GM23338 (cell line): ENCODE data around the gene GRM5. TPM values are rescaled to one million over a fixed set of nuclear protein-coding genes. Genes with fewer than 3 reads are reported as not detected.

Experiments used
- ATAC-seq: fragments of 200-7000 bp; cut with Tn5 transposase; 3 replicates; pipeline ENCODE4 v1.9.1; 2020
- DNase-seq: peaks from one replicate; pipeline ENCODE4 v3.0.0-alpha.2; 2015; ENCODE audit warnings: low spot score
- H2AFZ ChIP-seq: fragments of 200-600 bp; sonication (generic); 2 replicates; pipeline ENCODE4 v1.8.0; 2016; ENCODE audit warnings: antibody characterized with exemption, mild to moderate bottlenecking, moderate library complexity
- H3F3A ChIP-seq: fragments of 200-600 bp; sonication (generic); replicated peaks from 2 replicates; pipeline ENCODE4 v1.8.0; 2017; ENCODE audit warnings: antibody characterized with exemption, mixed run types, low read depth
- H3K27ac ChIP-seq: fragments of 200-600 bp; sonication (generic); 2 replicates; pipeline ENCODE4 v1.6.1; 2016; ENCODE audit warnings: low read depth
- H3K27me3 ChIP-seq: fragments of 200-600 bp; sonication (generic); 2 replicates; pipeline ENCODE4 v1.8.0; 2016; ENCODE audit warnings: mild to moderate bottlenecking, mixed run types, moderate library complexity; ENCODE audit not compliant: insufficient read depth
- H3K36me3 ChIP-seq: fragments of 200-600 bp; sonication (generic); 2 replicates; pipeline ENCODE4 v1.8.0; 2016; ENCODE audit warnings: mild to moderate bottlenecking; ENCODE audit not compliant: insufficient read depth
- H3K4me1 ChIP-seq: fragments of 200-600 bp; sonication (generic); 2 replicates; pipeline ENCODE4 v1.8.0; 2016; ENCODE audit warnings: mild to moderate bottlenecking, moderate library complexity; ENCODE audit not compliant: insufficient read depth
- H3K4me2 ChIP-seq: fragments of 200-600 bp; sonication (generic); 2 replicates; pipeline ENCODE4 v1.7.1; 2017; ENCODE audit warnings: mixed run types
- H3K4me3 ChIP-seq: fragments of 200-600 bp; sonication (generic); 2 replicates; pipeline ENCODE4 v1.6.1; 2016; ENCODE audit warnings: mixed run types
- H3K79me2 ChIP-seq: fragments of 200-600 bp; sonication (generic); replicated peaks from 2 replicates; pipeline ENCODE4 v1.8.0; 2017; ENCODE audit warnings: mild to moderate bottlenecking; ENCODE audit not compliant: insufficient read depth
- H3K9me2 ChIP-seq: fragments of 200-600 bp; sonication (generic); 2 replicates; pipeline ENCODE4 v1.8.0; 2017; ENCODE audit not compliant: insufficient read depth
- H4K20me1 ChIP-seq: fragments of 200-600 bp; sonication (generic); replicated peaks from 2 replicates; pipeline ENCODE4 v1.8.0; 2017; ENCODE audit warnings: mild to moderate bottlenecking; ENCODE audit not compliant: insufficient read depth
- H3K27ac Mint-ChIP-seq: 2 replicates; pipeline ENCODE4 v1.8.0; 2020; ENCODE audit warnings: inconsistent platforms, mild to moderate bottlenecking, moderate library complexity, mixed read lengths
- H3K27me3 Mint-ChIP-seq: 3 replicates; pipeline ENCODE4 v1.8.0; 2022; ENCODE audit warnings: low read depth, mild to moderate bottlenecking, moderate library complexity, mixed read lengths, inconsistent platforms; ENCODE audit not compliant: insufficient read depth, poor library complexity
- H3K36me3 Mint-ChIP-seq: 3 replicates; pipeline ENCODE4 v1.8.0; 2021; ENCODE audit warnings: low read depth, mild to moderate bottlenecking, inconsistent platforms, moderate library complexity, mixed read lengths
- H3K4me1 Mint-ChIP-seq: 3 replicates; pipeline ENCODE4 v1.8.0; 2020; ENCODE audit warnings: mild to moderate bottlenecking, inconsistent platforms, mixed read lengths
- H3K4me3 Mint-ChIP-seq: 3 replicates; pipeline ENCODE4 v1.8.0; 2021; ENCODE audit warnings: moderate library complexity, mild to moderate bottlenecking, inconsistent platforms, mixed read lengths
- H3K9me3 Mint-ChIP-seq: 3 replicates; pipeline ENCODE4 v1.8.0; 2020; ENCODE audit warnings: moderate library complexity, mild to moderate bottlenecking, inconsistent platforms, mixed read lengths
- CTCF ChIP-seq, 2 experiments: fragments of 200-600 bp in 1 of 2; sonication (generic) in 1 of 2; conservative IDR thresholded peaks; 2 replicates each; pipeline versions ENCODE4 v1.5.1 to v1.6.1; 2016 to 2017; ENCODE audit warnings: antibody characterized with exemption in 2 of 2, low read depth in 2 of 2, mild to moderate bottlenecking in 2 of 2, moderate library complexity in 1 of 2
- EZH2 ChIP-seq: fragments of 200-600 bp; sonication (generic); IDR thresholded peaks from one replicate; pipeline ENCODE4 v1.8.0; 2017; ENCODE audit warnings: antibody characterized with exemption, mild to moderate bottlenecking, low read depth; ENCODE audit not compliant: unreplicated experiment
- EZH2phosphoT487 ChIP-seq: fragments of 200-600 bp; sonication (generic); IDR thresholded peaks from one replicate; pipeline ENCODE4 v1.8.1; 2018; ENCODE audit warnings: antibody characterized with exemption; ENCODE audit not compliant: unreplicated experiment
- JUNB ChIP-seq: IDR thresholded peaks from one replicate; pipeline ENCODE4 v1.6.1; 2016; ENCODE audit warnings: antibody characterized with exemption; ENCODE audit not compliant: unreplicated experiment
- NANOG ChIP-seq: IDR thresholded peaks from 2 replicates; pipeline ENCODE4 v1.6.1; 2016; ENCODE audit warnings: antibody characterized with exemption, borderline replicate concordance
- POLR2AphosphoS5 ChIP-seq: IDR thresholded peaks from 2 replicates; pipeline ENCODE4 v1.6.1; 2016; ENCODE audit warnings: antibody characterized with exemption, low read depth
- REST ChIP-seq: IDR thresholded peaks from one replicate; pipeline ENCODE4 v1.6.1; 2018; ENCODE audit warnings: antibody characterized with exemption; ENCODE audit not compliant: unreplicated experiment
- STAT1 ChIP-seq: IDR thresholded peaks from one replicate; pipeline ENCODE4 v1.6.1; 2016; ENCODE audit warnings: antibody characterized with exemption; ENCODE audit not compliant: unreplicated experiment
- ZNF114 ChIP-seq: fragments of 250-450 bp; sonication (Bioruptor Pico); IDR thresholded peaks from 2 replicates; pipeline ENCODE4 v1.5.0; 2020; ENCODE audit warnings: mild to moderate bottlenecking, moderate library complexity
- ZNF462 ChIP-seq: fragments of 250-450 bp; sonication (Bioruptor Pico); IDR thresholded peaks from 2 replicates; pipeline ENCODE4 v1.5.0; 2020; ENCODE audit warnings: mild to moderate bottlenecking, moderate library complexity
- polyA plus RNA-seq: library from polyadenylated mRNA; unstranded; fragments of >200 nt; fragmentation: Nextera tagmentation; extraction: Ambion mirVana; gene quantifications from 2 replicates; pipeline ENCODE4 v1.2.1, GENCODE V29; 2016
- total RNA-seq: library from RNA; depleted of rRNA; stranded (reverse); fragments of >200 nt; shearing (Covaris generic); gene quantifications from 2 replicates; pipeline ENCODE4 v1.2.3, GENCODE V29; 2014

Gene GRM5
- total and polyA plus RNA-seq, 2 experiments from 2014 or later = 0.23 to 0.45 TPM

- Histone ChIP-seq H3K4me1 (no peaks in the 10 kb centered on the region), H3K27ac (no peak overlapping the region), H3K4me3 (no peak overlapping the region), H4K20me1 (no peaks in the 10 kb centered on the region), H2AFZ (no peak overlapping the region), H3F3A (no peaks in the 10 kb centered on the region), H3K4me2 (no peak overlapping the region), H3K9me2 (no peaks in the 10 kb centered on the region; the same call in 1 of the 2 replicates), H3K36me3 (no peaks in the 10 kb centered on the region), H3K27me3 (no peaks in the 10 kb centered on the region), H3K79me2 (no peaks in the 10 kb centered on the region)
- Mint-ChIP-seq H3K36me3 (no peaks in the 10 kb centered on the region), H3K27me3 (peaks cover 3% of the 10 kb centered on the region), H3K4me3 (no peak overlapping the region), H3K27ac (no peak overlapping the region), H3K9me3 (no peaks in the 10 kb centered on the region; the same call in 2 of the 3 replicates), H3K4me1 (no peaks in the 10 kb centered on the region)
- no peak for ATAC-seq
- DNase-seq = no peak
- TF ChIP-seq POLR2AphosphoS5 = no peak
These were observed 326.3 kb downstream of the GRM5 start for GRCh38 chr11:88739524-88739923.

- peak overlapping the region; percentile 79 for H2AFZ ChIP-seq
- Mint-ChIP-seq H3K4me1 (peaks cover 14% of the 10 kb centered on the region; the same call in 2 of the 3 replicates), H3K27me3 (no peaks in the 10 kb centered on the region), H3K4me3 (no peak overlapping the region), H3K36me3 (no peaks in the 10 kb centered on the region), H3K27ac (peak overlapping the region; percentile 72), H3K9me3 (no peaks in the 10 kb centered on the region)
- H3K4me2 ChIP-seq = no peak overlapping the region
- H3K36me3 ChIP-seq = no peaks in the 10 kb centered on the region
- H3K27me3 ChIP-seq = no peaks in the 10 kb centered on the region
- DNase-seq = peak; percentile 11
- H3F3A ChIP-seq = no peaks in the 10 kb centered on the region
- no peaks in the 10 kb centered on the region for H4K20me1 ChIP-seq
- no peaks in the 10 kb centered on the region for H3K9me2 ChIP-seq
- H3K27ac ChIP-seq = no peak overlapping the region
- peaks cover 7% of the 10 kb centered on the region; the same call in 1 of the 2 replicates for H3K4me1 ChIP-seq
- no peak for ATAC-seq
- no peaks in the 10 kb centered on the region for H3K79me2 ChIP-seq
- no peak overlapping the region for H3K4me3 ChIP-seq
- TF ChIP-seq NANOG = no peak
- no peak for TF ChIP-seq STAT1
- no peak for TF ChIP-seq POLR2AphosphoS5
- no peak for TF ChIP-seq CTCF (conservative IDR thresholded peaks at IDR 0.05; ENCODE audit: low read depth in 2 of 2)
- no peak for TF ChIP-seq EZH2
- no peak for TF ChIP-seq JUNB
- no peak for TF ChIP-seq ZNF462 (CRISPR knock-in tag)
- no peak for TF ChIP-seq EZH2phosphoT487
- no peak for TF ChIP-seq REST
- TF ChIP-seq ZNF114 (CRISPR knock-in tag) = no peak
These were observed 356.2 kb downstream of the GRM5 start for GRCh38 chr11:88709567-88709966.
